HG02623 (cell line): ENCODE measurements around the gene MXD4.
"Not testable (repeated sequence)": the region's sequence is repeated elsewhere in the genome, so short reads cannot be mapped to it uniquely, and the experiment has no call there.

Experiments used
- ATAC-seq: cut with Tn5 transposase; IDR thresholded peaks from one replicate; pipeline ENCODE4 v1.9.1; 2021; ENCODE audit warnings: moderate library complexity; ENCODE audit not compliant: unreplicated experiment

The MXD4 gene

GRCh38 chr4:2241003-2241402, 20.9 kb downstream of the MXD4 start:
- ATAC-seq: no peak

- no peak for ATAC-seq
These were observed 24.8 kb downstream of the MXD4 start for GRCh38 chr4:2236944-2237666.

GRCh38 chr4:2231082-2231481, 30.8 kb downstream of the MXD4 start:
- no peak for ATAC-seq

- ATAC-seq: no peak
These were observed 35.6 kb downstream of the MXD4 start for GRCh38 chr4:2226261-2226660.

GRCh38 chr4:2222838-2223237, 39.1 kb downstream of the MXD4 start:
- no peak for ATAC-seq

GRCh38 chr4:2221378-2221777, 40.5 kb downstream of the MXD4 start:
- not testable (repeated sequence) for ATAC-seq

- ATAC-seq: no peak
These were observed 41.8 kb downstream of the MXD4 start for GRCh38 chr4:2220016-2220630.

- ATAC-seq: no peak
These were observed 42.6 kb downstream of the MXD4 start for GRCh38 chr4:2219233-2219760.

GRCh38 chr4:2218436-2218835, 43.5 kb downstream of the MXD4 start:
- no peak for ATAC-seq

- no peak for ATAC-seq
These were observed 44.2 kb downstream of the MXD4 start for GRCh38 chr4:2217726-2218125.

GRCh38 chr4:2212831-2213230, 49.1 kb downstream of the MXD4 start:
- ATAC-seq: no peak

- ATAC-seq: not testable (repeated sequence)
These were observed 59.1 kb downstream of the MXD4 start for GRCh38 chr4:2202789-2203188.
